SK-N-SH (cell line): Measurements from ENCODE around the gene DPEP2.
"Not testable (repeated sequence)": the region's sequence is repeated elsewhere in the genome, so short reads cannot be mapped to it uniquely, and the experiment has no call there.

Source experiments
- EP300 ChIP-seq, 2 experiments: IDR thresholded peaks; 2 replicates each; pipeline versions ENCODE4 v1.4.0 to v1.6.1; 2012; ENCODE audit warnings: borderline replicate concordance in 1 of 2, low read depth in 1 of 2, low read length in 1 of 2
- EZH2phosphoT487 ChIP-seq: fragments of 200-600 bp; sonication (generic); IDR thresholded peaks from 2 replicates; pipeline ENCODE4 v1.6.1; 2017; ENCODE audit warnings: low read depth, mixed run types, mild to moderate bottlenecking, antibody characterized with exemption, moderate library complexity, borderline replicate concordance
- GATA2 ChIP-seq: sonication (generic); formaldehyde crosslinking; IDR thresholded peaks from 2 replicates; pipeline ENCODE4 v1.5.0; 2020; ENCODE audit warnings: mild to moderate bottlenecking, missing genetic modification reagents
- JUND ChIP-seq: IDR thresholded peaks from 2 replicates; pipeline ENCODE4 v1.4.0; 2012
- NFIC ChIP-seq: IDR thresholded peaks from 2 replicates; pipeline ENCODE4 v1.4.0; 2012; ENCODE audit warnings: borderline replicate concordance
- NRF1 ChIP-seq: IDR thresholded peaks from 2 replicates; pipeline ENCODE4 v1.6.1; 2012; ENCODE audit warnings: low read depth, mild to moderate bottlenecking, low read length
- POLR2AphosphoS5 ChIP-seq: IDR thresholded peaks from 2 replicates; pipeline ENCODE4 v1.6.1; 2012; ENCODE audit warnings: low read depth, low read length
- RAD21 ChIP-seq: IDR thresholded peaks from 2 replicates; pipeline ENCODE4 v1.6.1; 2012; ENCODE audit warnings: mild to moderate bottlenecking, low read length
- SIN3A ChIP-seq: IDR thresholded peaks from 2 replicates; pipeline ENCODE4 v1.6.1; 2012; ENCODE audit warnings: low read depth, mild to moderate bottlenecking, low read length, moderate library complexity, borderline replicate concordance
- SMC3 ChIP-seq: IDR thresholded peaks from 2 replicates; pipeline ENCODE4 v1.6.1; 2012; ENCODE audit warnings: low read depth, low read length, improper control_type of control experiment
- USF1 ChIP-seq: IDR thresholded peaks from 2 replicates; pipeline ENCODE4 v1.4.0; 2012; ENCODE audit warnings: low read depth, borderline replicate concordance
- YY1 ChIP-seq: IDR thresholded peaks from 2 replicates; pipeline ENCODE4 v1.4.0; 2012; ENCODE audit warnings: low read depth, mild to moderate bottlenecking
- TF ChIP-seq, protein P1 (sequence below): fragments of 200-600 bp; sonication (generic); IDR thresholded peaks from 2 replicates; pipeline ENCODE4 v1.6.1; 2017; ENCODE audit warnings: antibody characterized with exemption, mild to moderate bottlenecking, moderate library complexity
- TF ChIP-seq, protein P2 (sequence below): IDR thresholded peaks from 2 replicates; pipeline ENCODE4; 2012

- TF ChIP-seq, protein P1, sequence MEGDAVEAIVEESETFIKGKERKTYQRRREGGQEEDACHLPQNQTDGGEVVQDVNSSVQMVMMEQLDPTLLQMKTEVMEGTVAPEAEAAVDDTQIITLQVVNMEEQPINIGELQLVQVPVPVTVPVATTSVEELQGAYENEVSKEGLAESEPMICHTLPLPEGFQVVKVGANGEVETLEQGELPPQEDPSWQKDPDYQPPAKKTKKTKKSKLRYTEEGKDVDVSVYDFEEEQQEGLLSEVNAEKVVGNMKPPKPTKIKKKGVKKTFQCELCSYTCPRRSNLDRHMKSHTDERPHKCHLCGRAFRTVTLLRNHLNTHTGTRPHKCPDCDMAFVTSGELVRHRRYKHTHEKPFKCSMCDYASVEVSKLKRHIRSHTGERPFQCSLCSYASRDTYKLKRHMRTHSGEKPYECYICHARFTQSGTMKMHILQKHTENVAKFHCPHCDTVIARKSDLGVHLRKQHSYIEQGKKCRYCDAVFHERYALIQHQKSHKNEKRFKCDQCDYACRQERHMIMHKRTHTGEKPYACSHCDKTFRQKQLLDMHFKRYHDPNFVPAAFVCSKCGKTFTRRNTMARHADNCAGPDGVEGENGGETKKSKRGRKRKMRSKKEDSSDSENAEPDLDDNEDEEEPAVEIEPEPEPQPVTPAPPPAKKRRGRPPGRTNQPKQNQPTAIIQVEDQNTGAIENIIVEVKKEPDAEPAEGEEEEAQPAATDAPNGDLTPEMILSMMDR = not testable (repeated sequence)
- TF ChIP-seq RAD21; SIN3A; JUND; POLR2AphosphoS5; YY1; GATA2 (CRISPR knock-in tag); USF1; EP300 (IDR thresholded peaks at IDR 0.05; ENCODE audit: borderline replicate concordance in 1 of 2, low read depth in 1 of 2, low read length in 1 of 2); NFIC; SMC3; EZH2phosphoT487; NRF1: not testable (repeated sequence)
- TF ChIP-seq, protein P2, sequence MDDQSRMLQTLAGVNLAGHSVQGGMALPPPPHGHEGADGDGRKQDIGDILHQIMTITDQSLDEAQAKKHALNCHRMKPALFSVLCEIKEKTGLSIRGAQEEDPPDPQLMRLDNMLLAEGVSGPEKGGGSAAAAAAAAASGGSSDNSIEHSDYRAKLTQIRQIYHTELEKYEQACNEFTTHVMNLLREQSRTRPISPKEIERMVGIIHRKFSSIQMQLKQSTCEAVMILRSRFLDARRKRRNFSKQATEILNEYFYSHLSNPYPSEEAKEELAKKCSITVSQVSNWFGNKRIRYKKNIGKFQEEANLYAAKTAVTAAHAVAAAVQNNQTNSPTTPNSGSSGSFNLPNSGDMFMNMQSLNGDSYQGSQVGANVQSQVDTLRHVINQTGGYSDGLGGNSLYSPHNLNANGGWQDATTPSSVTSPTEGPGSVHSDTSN = not testable (repeated sequence)
Measured at GRCh38 chr16:67994040-67994408, 5.3 kb downstream of the DPEP2 start.
